D721Med (cell line): ENCODE measurements around the gene LIN52.

Experiments used
- DNase-seq: peaks from one replicate; pipeline ENCODE4 v3.0.0; 2011; ENCODE audit warnings: low spot score; ENCODE audit not compliant: insufficient read length
- FAIRE-seq: peaks from 2 replicates; lab custom pipeline; 2011; peaks lifted over from hg19 to GRCh38; lab: Jason Lieb, UNC
- CTCF ChIP-seq: IDR thresholded peaks from 2 replicates; pipeline ENCODE4 v1.5.1; 2012; ENCODE audit warnings: mild to moderate bottlenecking, control low read depth; ENCODE audit not compliant: insufficient read depth; ENCODE audit errors: missing control alignments

The LIN52 gene

GRCh38 chr14:74202113-74202512 is 117.4 kb downstream of the LIN52 start:
- DNase-seq: no peak
- no peak for FAIRE-seq
- no peak for TF ChIP-seq CTCF

GRCh38 chr14:74203639-74204038 is 118.9 kb downstream of the LIN52 start:
- DNase-seq (no peak), FAIRE-seq (no peak)
- no peak for TF ChIP-seq CTCF

- DNase-seq (no peak), FAIRE-seq (no peak)
- TF ChIP-seq CTCF: no peak
These were observed 119.7 kb downstream of the LIN52 start for GRCh38 chr14:74204491-74204890.

- DNase-seq: no peak
- FAIRE-seq: no peak
- no peak for TF ChIP-seq CTCF
These were observed 121.1 kb downstream of the LIN52 start for GRCh38 chr14:74205882-74206281.

GRCh38 chr14:74207943-74208342 is 123.2 kb downstream of the LIN52 start:
- DNase-seq (no peak), FAIRE-seq (no peak)
- peak; percentile 57 for TF ChIP-seq CTCF

- no peak for DNase-seq
- FAIRE-seq: no peak
- no peak for TF ChIP-seq CTCF
These were observed 123.9 kb downstream of the LIN52 start for GRCh38 chr14:74208642-74209041.

- no peak for TF ChIP-seq CTCF
- DNase-seq (no peak), FAIRE-seq (no peak)
These were observed 127.3 kb downstream of the LIN52 start for GRCh38 chr14:74211945-74212580.
